CD4-positive, alpha-beta T cell treated with Interleukin-4 for 1 hour (primary cell): ENCODE results near the gene AGER.
"Not testable (repeated sequence)": the region's sequence is repeated elsewhere in the genome, so short reads cannot be mapped to it uniquely, and the experiment has no call there.

Experiments used
- DNase-seq, 2 donors: peaks; one replicate each; pipeline ENCODE4 v3.0.0-alpha.2; 2020 to 2022

The AGER gene

DNA sequence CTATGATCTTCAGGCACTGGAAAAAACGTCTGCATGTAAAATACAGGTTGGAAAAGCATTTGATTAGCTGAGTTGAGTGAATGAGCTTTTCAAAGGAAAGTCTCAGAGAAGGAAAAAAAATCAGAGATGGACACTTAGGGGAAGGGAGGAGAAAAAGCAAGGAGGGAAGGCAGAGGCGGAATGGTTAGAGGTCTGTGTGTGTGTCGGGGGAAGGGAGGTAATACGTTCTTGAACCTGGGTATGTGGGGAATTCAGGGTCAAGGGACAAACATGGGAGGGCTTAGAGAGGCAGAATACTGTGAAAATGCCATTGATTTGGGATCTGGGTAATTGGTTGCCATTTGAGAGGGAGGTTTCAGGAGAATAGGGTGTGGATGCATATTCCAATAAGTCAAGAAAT lies 37.4 kb downstream of the AGER start:
- DNase-seq: no peak

DNA sequence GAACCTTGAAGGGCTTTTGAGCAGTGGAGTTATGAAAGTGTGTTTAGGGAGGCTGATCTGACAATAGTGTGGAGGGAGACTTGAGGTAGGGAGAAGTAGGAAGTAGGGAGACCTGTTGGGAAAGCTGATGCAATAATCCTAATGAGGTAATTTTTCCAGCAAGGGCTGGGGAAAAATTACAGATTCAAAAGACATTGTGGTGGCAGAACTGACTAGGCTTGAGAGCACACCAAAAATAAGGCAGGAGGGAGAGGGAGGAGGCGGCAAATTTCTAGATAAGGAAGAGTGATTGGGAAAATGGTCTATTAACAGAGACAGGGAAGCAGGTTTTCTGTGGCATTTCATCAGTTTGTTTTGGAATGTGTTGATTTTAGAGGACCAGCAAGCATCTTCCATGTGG lies 37.8 kb downstream of the AGER start:
- no peak for DNase-seq

DNA sequence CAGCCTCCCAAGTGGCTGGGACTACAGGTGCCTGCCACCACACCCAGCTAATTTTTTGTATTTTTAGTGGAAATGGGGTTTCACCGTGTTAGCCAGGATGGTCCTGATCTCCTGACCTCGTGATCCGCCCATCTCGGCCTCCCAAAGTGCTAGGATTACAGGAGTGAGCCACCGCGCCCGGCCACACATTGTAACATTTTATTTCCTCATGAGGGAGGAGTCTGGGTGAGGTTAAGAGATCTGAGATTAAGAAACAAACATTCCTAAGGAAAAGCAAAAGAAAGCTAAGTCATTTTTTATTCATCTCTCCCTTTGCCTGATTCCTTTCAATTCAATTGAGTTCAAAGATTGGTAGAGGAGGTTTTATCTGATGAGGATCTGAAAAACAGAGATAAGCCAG lies 39.8 kb downstream of the AGER start:
- not testable (repeated sequence) for DNase-seq

DNA sequence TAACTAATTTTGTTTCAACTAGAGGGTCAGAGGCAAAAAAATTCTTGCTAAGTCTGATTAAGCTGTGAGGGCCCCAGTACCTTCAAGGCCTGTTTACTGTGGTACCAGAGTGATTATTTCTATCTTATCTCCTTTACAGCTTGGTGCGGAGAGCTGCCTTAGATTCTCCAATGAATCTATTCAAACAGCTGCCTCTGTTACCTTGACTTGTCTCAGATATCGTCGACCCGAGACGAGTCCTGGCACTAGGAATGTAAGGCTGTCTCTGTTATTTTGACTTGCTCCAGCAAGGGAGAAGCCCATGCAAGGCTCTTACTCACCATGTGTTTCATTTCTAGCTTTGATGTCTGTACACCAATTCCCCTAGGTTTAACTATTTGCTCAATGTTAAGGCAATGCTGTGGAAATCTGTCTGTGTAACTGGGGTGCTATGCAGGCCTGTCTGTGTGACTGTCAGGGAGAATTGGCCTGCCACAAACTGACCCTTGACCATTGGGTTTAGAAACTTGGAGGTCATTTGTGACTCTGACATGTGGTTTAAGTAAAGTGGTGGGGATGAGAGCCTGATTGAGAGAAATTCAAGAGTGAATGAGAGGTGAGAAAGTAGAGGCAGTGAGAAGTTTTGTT lies 43.5 kb downstream of the AGER start:
- DNase-seq: no peak

DNA sequence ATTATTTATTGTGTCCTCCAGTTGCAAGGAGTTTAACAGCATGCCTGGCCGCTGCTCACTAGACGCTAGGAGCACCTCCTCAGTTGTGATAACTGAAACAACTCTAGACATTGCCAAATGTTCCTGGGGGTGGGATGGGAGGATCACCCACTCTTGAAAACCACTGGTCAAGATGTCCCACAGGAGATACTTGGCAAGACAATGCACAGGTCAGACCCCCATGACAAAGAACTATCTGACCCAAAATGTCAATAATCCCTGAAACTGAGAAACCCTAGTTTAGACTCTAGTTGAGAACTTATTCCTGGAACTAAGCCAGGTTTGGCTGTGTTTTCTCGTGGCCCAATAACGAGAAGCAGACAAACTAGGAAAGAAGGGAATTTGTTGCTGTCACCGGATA lies 44.5 kb downstream of the AGER start:
- no peak for DNase-seq

DNA sequence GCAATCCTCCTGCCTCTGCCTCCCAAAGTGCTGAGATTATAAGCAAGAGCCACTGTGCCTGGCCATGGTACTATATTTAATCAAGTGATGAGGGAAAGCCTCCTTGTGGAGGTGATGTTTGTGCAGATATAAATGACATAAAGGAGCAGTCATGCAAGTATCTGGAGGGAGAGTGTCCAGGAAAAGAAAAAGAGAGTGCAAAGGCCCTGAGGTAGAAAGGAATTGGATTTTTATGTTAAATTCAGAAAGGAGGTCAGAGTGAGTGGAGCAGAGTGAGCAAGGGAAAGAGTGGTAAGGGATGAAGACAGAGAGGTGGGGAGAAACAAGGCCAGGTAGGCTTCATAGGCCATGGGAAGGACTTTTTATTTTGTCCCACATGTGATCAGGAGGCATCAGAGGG lies 46.6 kb downstream of the AGER start:
- no peak for DNase-seq

DNA sequence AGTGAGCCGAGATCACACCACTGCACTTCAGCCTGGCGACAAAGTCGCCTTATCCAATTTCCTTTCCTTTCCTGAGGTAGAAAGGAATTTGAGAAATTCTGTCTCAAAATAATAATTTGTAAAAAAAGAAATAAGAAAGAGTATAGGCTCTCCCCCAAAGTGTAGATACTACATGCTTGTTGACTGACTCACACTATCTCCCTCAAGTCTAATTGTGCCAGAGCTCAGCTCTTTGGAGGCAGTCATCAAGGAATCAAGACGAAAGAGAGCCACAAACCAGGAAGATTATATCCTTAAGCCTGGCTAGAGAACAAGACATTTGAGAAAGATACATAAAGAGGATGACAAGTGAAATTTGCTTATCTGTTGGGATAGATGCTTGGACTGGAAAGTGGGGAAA lies 50.3 kb downstream of the AGER start:
- DNase-seq: no peak

DNA sequence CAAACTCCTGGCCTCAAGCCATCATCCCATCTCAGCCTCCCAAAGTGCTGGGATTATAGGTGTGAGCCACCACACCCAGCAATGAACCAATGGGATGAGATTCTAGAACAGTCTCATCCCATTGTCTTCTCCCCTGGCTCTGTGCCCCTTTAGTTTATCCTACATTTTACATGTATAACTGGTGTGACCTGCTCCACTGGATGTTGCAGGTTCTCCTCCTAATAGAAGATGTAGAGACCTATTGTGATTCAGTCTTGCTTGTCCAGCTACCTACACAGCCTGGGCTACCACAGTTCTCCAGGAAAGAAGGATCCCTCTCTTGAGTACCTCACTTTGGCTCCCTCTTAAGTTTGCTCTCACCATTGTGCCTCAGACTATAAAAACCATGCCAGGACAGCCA lies 51.9 kb downstream of the AGER start:
- no peak for DNase-seq

DNA sequence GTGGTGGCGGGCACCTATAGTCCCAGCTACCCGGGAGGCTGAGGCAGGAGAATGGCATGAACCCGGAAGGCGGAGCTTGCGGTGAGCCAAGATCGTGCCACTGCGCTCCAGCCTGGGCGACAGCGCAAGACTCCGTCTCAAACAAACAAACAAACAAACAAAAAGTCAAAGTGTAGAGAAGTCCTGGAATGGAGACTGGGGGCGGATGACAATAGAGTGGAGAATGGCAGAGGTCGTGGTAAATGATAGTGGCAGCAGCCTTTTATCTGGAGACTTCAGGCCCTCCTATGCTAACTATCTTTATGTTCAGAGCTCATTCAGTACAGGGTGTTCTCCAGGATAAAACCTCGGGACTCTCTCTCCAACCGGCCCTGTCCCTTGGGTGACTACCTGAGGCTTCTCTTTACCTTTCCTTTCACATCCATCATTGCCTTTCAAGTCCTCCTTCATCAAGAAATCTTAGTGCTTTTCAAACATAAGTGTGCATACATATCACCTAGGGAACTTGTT lies 52.6 kb downstream of the AGER start:
- no peak for DNase-seq
